NCI-H146 (cell line): Measurements from ENCODE around the gene DHH.
"Not testable (repeated sequence)": the region's sequence is repeated elsewhere in the genome, so short reads cannot be mapped to it uniquely, and the experiment has no call there.

Experiments used
- DNase-seq: peaks from one replicate; lab custom pipeline; 2025; lab: John Stamatoyannopoulos, UW

Gene DHH

GRCh38 chr12:49069507-49070346 lies 24.9 kb downstream of the DHH start, which contains the start of gene RHEBL1:
Gene RHEBL1, minus strand, starts transcription at chr12:49069979. Its CDS starts 194 bp downstream, at chr12:49069785.
- peak; percentile 98 for DNase-seq

GRCh38 chr12:49068879-49069506 lies 25.6 kb downstream of the DHH start:
- peak; percentile 53 for DNase-seq

- no peak for DNase-seq
These were observed 28.5 kb downstream of the DHH start for GRCh38 chr12:49066120-49066519.

GRCh38 chr12:49064767-49065152 lies 29.8 kb downstream of the DHH start:
- DNase-seq, result no peak

GRCh38 chr12:49061916-49062315 lies 32.7 kb downstream of the DHH start:
- DNase-seq, result not testable (repeated sequence)

GRCh38 chr12:49061157-49061650 lies 33.4 kb downstream of the DHH start:
- no peak for DNase-seq

- peak; percentile 94 for DNase-seq
These were observed 34.1 kb downstream of the DHH start, which contains the start of gene KMT2D for GRCh38 chr12:49060237-49061156. Gene KMT2D, minus strand, starts transcription at chr12:49060794. Its CDS starts 5,470 bp downstream, at chr12:49055324.

GRCh38 chr12:49059299-49060171 lies 35.1 kb downstream of the DHH start:
- DNase-seq, result peak; percentile 63

- no peak for DNase-seq
These were observed 35.6 kb downstream of the DHH start for GRCh38 chr12:49059045-49059298.

GRCh38 chr12:49058366-49059044 lies 36.1 kb downstream of the DHH start:
- DNase-seq, result no peak

- no peak for DNase-seq
These were observed 36.7 kb downstream of the DHH start for GRCh38 chr12:49057888-49058287.

GRCh38 chr12:49055978-49056754 lies 38.4 kb downstream of the DHH start:
- peak; percentile 9 for DNase-seq

GRCh38 chr12:49055092-49055491 lies 39.5 kb downstream of the DHH start:
- no peak for DNase-seq

GRCh38 chr12:49054524-49054923 lies 40.1 kb downstream of the DHH start:
- no peak for DNase-seq

- no peak for DNase-seq
These were observed 40.5 kb downstream of the DHH start for GRCh38 chr12:49054096-49054495.

- DNase-seq, result no peak
These were observed 42.0 kb downstream of the DHH start for GRCh38 chr12:49052451-49053208.

- no peak for DNase-seq
These were observed 42.7 kb downstream of the DHH start for GRCh38 chr12:49051777-49052438.

- DNase-seq, result no peak
These were observed 43.2 kb downstream of the DHH start for GRCh38 chr12:49051373-49051764.
